ENCODE measurements around the gene FRAT1.

GRCh38 chr10:97320480-97321031 lies 1.5 kb downstream of the FRAT1 start:
- TF ChIP-seq, protein P1, sequence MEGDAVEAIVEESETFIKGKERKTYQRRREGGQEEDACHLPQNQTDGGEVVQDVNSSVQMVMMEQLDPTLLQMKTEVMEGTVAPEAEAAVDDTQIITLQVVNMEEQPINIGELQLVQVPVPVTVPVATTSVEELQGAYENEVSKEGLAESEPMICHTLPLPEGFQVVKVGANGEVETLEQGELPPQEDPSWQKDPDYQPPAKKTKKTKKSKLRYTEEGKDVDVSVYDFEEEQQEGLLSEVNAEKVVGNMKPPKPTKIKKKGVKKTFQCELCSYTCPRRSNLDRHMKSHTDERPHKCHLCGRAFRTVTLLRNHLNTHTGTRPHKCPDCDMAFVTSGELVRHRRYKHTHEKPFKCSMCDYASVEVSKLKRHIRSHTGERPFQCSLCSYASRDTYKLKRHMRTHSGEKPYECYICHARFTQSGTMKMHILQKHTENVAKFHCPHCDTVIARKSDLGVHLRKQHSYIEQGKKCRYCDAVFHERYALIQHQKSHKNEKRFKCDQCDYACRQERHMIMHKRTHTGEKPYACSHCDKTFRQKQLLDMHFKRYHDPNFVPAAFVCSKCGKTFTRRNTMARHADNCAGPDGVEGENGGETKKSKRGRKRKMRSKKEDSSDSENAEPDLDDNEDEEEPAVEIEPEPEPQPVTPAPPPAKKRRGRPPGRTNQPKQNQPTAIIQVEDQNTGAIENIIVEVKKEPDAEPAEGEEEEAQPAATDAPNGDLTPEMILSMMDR (IDR thresholded peaks at IDR 0.05; ENCODE audit: extremely low read depth in 1 of 2, insufficient read depth in 1 of 2, low read depth in 1 of 2, low read length in 2 of 2): no peak
- TF ChIP-seq MAX (IDR thresholded peaks at IDR 0.05; ENCODE audit: insufficient read depth, insufficient read length) (no peak), POLR2AphosphoS5 (IDR thresholded peaks at IDR 0.05; ENCODE audit: insufficient read depth, low read depth, low read length) (no peak), POLR2A (IDR thresholded peaks at IDR 0.05; ENCODE audit: low read depth, low read length) (no peak), EZH2 (IDR thresholded peaks at IDR 0.05; ENCODE audit: borderline replicate concordance, low read depth, low read length, severe bottlenecking) (peak; percentile 79), MYC (IDR thresholded peaks at IDR 0.05; ENCODE audit: low read depth, low read length) (no peak)

Measured in endothelial cell of umbilical vein (primary cell).